ENCODE results near the gene MYBPH. TPM values are rescaled to one million over a fixed set of nuclear protein-coding genes. Genes with fewer than 3 reads are reported as not detected.

MYBPH gene
- total RNA-seq, 4 donors from 2014 or later: 0.11 to 0.75 TPM; not detected in 2

DNA sequence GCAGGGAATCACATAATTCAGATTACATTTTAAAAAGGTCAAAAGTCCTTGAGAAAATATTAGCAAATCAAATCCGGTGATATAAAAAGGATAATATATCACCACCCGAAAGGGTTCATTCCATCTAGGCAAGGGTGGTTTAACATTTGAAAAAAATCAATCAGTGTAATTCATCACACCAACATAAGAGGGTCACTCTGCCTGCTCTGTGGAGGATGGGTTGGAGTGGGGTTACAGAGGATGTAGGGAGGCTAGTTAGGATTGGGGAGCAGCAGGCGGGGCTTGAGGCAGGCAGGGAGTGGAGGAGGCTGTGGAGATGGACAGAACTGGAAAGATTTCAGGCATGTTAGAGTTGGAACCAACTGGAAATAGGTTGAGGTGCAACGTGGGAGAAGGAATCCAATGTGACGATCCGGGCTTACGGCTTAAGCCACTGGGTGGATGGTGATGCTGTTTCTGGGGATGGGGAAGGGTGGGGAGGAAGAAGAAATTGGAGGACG lies 35.6 kb downstream of the MYBPH start:
- no peak for DNase-seq
- Histone ChIP-seq H3K4me1 (no peaks in the 10 kb centered on the region), H3K27ac (no peak overlapping the region), H3K27me3 (no peaks in the 10 kb centered on the region), H3K36me3 (no peaks in the 10 kb centered on the region), H3K9me3 (no peaks in the 10 kb centered on the region), H3K4me3 (replicated peaks in 1 of 3) (no peak overlapping the region)
- WGBS, 2 donors: 90 to 92% methylated on average over 8 of the region's 8 CpGs
- intact Hi-C loops (cut with DNase I): no loop called here
- TF ChIP-seq, protein P1, sequence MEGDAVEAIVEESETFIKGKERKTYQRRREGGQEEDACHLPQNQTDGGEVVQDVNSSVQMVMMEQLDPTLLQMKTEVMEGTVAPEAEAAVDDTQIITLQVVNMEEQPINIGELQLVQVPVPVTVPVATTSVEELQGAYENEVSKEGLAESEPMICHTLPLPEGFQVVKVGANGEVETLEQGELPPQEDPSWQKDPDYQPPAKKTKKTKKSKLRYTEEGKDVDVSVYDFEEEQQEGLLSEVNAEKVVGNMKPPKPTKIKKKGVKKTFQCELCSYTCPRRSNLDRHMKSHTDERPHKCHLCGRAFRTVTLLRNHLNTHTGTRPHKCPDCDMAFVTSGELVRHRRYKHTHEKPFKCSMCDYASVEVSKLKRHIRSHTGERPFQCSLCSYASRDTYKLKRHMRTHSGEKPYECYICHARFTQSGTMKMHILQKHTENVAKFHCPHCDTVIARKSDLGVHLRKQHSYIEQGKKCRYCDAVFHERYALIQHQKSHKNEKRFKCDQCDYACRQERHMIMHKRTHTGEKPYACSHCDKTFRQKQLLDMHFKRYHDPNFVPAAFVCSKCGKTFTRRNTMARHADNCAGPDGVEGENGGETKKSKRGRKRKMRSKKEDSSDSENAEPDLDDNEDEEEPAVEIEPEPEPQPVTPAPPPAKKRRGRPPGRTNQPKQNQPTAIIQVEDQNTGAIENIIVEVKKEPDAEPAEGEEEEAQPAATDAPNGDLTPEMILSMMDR (IDR thresholded peaks at IDR 0.05): no peak
- no peak for TF ChIP-seq POLR2A (IDR thresholded peaks at IDR 0.05)

DNA sequence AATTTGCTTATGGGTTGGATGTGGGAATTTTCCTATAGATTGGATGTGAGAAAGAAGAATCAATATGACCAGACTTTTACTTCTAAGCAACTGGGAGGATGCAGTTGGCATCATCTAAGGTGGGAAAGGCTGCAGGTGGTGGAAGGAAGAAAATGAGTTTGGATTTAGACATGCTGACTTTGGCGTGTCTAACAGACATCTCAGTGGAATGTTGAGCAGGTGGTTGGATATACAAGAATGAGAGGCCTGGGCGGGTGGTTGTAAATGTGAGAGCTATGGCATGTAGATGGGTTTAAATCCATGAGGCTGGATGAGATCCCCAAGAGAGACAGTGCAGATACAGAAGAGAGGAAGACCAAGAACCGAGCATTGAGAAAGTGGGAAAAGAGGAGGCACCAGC lies 37.6 kb downstream of the MYBPH start:
- peaks cover 0 to 7% of the 10 kb centered on the region in 2 donors for H3K4me1 ChIP-seq
- no peak overlapping the region for H3K4me3 ChIP-seq (replicated peaks in 1 of 3)
- no peak for DNase-seq
- H3K36me3 ChIP-seq: no peaks in the 10 kb centered on the region
- TF ChIP-seq, protein P1 (IDR thresholded peaks at IDR 0.05): no peak
- no peak for TF ChIP-seq POLR2A (IDR thresholded peaks at IDR 0.05)
- H3K9me3 ChIP-seq: no peaks in the 10 kb centered on the region
- no peaks in the 10 kb centered on the region for H3K27me3 ChIP-seq
- no peak overlapping the region for H3K27ac ChIP-seq
- intact Hi-C loops (cut with DNase I): no loop called here
- 86 to 92% methylated on average over 3 of the region's 3 CpGs for WGBS, 2 donors

DNA sequence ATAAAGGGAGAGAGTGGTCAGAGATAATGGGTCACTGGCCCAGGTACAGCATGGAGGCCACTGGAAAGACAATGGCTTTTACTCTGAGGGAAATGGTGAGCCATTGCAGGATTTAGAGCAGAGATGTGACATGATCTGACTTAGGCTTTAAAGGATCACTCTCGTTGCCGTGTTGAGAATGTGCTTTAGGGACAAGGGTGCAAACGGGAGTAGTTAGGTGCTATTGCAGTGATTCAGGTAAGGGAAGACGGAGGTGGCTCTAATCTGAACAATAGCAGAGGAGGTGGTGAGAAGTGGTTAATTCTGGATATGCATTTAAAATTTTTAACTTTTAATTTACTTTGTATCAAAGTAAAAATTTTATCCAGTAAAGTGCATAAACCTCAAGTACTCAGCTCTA lies 38.3 kb downstream of the MYBPH start:
- Histone ChIP-seq H3K9me3 (no peaks in the 10 kb centered on the region), H3K36me3 (no peaks in the 10 kb centered on the region), H3K27me3 (no peaks in the 10 kb centered on the region), H3K27ac (no peak overlapping the region), H3K4me3 (replicated peaks in 1 of 3) (no peak overlapping the region), H3K4me1 (peaks cover 0 to 7% of the 10 kb centered on the region in 2 donors)
- intact Hi-C loops (cut with DNase I): no loop called here
- no peak for DNase-seq
- TF ChIP-seq POLR2A (IDR thresholded peaks at IDR 0.05): no peak
- TF ChIP-seq, protein P1 (IDR thresholded peaks at IDR 0.05): no peak
- WGBS, 2 donors: 87 to 89% methylated on average over 4 of the region's 4 CpGs

DNA sequence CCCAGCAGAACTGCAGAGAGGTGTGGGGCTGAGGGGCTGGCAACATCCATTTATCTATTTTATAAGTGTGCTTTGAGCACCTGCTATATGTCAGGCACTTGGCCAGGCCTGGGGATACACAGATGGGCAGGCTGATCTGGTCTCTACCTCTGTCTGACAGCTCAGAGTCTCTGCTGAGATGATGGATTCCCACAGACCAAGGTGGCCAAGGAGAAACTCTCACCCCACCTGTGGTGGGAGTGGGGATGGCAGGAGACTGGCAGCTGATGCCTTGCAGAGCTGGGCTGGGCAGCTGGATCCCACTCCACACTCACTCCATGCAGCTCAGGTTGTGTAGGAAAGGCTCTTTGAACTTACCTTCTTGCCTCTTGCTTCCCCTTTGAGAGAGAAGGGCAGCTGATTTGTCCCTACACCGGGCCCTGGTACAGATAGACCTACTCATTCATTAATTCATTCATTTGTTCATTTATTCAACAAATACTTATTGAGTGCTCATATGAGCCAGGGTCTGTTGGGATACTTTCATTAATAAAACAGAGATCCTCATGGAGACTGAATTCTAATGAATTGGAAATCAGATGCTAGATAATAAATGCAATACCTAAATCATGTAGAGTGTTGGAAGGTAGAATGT lies 39.1 kb downstream of the MYBPH start:
- no peak for DNase-seq
- intact Hi-C loops (cut with DNase I): no loop called here

More for the DNA sequence above, 39.1 kb downstream of the MYBPH start:
- Histone ChIP-seq H3K4me1 (peaks cover 0 to 15% of the 10 kb centered on the region in 2 donors), H3K9me3 (no peaks in the 10 kb centered on the region), H3K4me3 (replicated peaks in 1 of 3) (no peak overlapping the region), H3K27me3 (no peaks in the 10 kb centered on the region), H3K27ac (no peak overlapping the region), H3K36me3 (no peaks in the 10 kb centered on the region)
- TF ChIP-seq, protein P1 (IDR thresholded peaks at IDR 0.05): no peak
- no peak for TF ChIP-seq POLR2A (IDR thresholded peaks at IDR 0.05)
- WGBS, 2 donors: 96 to 100% methylated on average over 1 of the region's 1 CpG
